Inferior parietal cortex (tissue), 1 donor: ENCODE data around the gene SLC29A4.
"Not testable (repeated sequence)": the region's sequence is repeated elsewhere in the genome, so short reads cannot be mapped to it uniquely, and the experiment has no call there.

Experiments
- DNase-seq: peaks from one replicate; pipeline ENCODE4 v3.0.0-alpha.2; 2016; ENCODE audit errors: extremely low spot score

Gene SLC29A4, protein sequence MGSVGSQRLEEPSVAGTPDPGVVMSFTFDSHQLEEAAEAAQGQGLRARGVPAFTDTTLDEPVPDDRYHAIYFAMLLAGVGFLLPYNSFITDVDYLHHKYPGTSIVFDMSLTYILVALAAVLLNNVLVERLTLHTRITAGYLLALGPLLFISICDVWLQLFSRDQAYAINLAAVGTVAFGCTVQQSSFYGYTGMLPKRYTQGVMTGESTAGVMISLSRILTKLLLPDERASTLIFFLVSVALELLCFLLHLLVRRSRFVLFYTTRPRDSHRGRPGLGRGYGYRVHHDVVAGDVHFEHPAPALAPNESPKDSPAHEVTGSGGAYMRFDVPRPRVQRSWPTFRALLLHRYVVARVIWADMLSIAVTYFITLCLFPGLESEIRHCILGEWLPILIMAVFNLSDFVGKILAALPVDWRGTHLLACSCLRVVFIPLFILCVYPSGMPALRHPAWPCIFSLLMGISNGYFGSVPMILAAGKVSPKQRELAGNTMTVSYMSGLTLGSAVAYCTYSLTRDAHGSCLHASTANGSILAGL

DNA sequence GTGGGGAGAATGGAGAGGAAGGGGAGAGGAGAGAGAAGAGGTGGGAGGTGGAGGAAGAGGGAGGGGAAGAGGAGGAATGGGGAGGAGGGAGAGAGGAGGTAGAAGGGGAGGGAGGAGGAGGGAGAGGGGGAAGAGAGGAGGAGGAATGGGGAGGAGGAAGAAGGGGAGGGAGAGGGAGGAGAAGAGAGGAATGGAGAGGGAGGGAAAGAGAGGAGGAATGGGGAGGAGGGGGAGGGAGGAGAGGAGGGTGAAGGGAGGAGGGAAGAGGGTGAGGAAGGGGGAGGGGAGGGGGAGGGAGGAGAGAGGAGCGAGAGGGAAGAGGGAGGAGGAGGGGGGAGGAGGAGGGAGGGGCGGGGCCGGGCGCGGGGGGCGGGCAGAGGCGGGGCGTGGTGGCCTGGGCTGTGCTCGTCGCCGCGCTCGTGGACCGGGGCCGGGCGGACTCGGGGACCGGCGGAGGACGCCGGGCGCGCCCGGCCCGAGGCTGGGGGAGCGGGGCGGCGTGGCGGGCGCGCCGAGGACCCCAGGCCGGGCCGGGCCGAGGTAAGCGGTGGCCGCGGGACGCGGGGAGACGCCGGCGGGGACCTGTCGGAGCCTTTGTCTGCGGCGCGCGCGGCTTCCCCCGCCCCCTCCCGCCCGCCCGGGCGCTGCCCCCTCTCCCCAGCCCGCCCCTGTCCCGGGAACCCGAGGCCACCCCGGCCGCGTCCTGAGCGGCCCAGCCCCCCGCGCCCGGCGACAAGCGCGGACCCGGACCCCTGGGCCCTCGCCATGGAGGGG is at the start of gene SLC29A4:
TSS of gene SLC29A4 (plus strand) at position 401 of the 774 bp plus-strand sequence. CDS start 4,874 bp downstream, outside the sequence.
- DNase-seq: no peak

DNA sequence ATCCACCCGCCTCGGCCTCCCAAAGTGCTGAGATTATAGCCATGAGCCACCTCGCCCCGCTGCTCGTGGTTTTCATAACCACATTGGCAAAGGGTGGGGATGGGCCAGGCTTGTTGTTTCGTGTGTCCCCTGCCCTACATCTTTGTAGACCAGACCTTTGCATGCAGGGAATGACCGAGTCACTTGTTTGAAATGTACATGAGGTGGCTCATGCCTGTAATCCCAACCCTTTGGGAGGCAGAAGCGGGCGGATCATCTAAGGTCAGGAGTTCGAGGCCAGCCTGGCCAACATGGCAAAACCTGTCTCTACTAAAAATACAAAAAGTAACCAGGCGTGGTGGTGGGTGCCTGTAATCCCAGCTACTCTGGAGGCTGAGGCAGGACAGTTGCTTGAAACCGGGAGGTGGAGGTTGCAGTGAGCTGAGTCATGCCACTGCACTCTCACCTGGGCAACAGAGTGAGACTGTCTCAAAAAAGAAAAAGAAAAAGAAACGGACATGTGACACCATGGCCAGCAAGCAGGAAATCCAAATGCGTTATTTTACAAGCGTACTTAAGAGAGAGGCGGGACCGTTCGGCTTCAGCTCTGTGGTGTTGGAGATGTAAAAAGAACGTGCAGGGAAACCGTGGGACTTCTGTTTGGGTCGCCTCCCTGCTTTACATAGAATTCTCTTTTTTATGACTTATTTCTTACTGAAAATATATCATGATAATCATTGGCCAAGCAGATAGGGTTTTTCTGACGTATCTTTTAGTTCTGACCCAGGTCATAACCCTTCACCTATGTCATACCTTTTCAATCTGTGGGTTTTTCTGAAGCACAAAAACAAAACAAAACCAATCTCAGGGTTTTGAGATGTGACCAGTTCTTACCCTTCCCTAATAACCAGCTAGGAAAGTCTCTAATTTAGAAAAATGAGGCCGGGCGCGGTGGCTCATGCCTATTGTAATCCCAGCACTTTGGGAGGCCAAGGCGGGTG is 47.6 kb upstream of the SLC29A4 start:
- no peak for DNase-seq

DNA sequence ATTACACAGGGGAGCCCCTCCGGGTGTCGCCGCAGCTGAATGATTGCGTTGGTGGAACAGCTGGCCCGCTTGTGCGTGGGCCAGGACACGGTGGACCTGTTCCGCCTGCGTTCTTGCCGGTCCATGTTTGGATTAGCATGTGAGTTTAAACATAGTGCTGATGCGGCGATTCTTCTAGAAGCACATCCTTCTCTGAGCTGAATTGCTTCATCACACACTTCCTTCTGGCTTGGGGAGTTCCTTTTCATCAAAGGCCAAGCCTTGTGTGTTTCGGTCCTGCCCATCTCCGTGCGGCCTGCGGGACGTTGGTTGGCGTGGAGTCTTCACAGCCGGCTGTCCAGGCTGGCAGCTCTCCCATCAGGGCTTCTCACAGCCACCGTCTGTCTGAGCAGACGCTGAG is 45.5 kb upstream of the SLC29A4 start:
- DNase-seq: peak; percentile 54

DNA sequence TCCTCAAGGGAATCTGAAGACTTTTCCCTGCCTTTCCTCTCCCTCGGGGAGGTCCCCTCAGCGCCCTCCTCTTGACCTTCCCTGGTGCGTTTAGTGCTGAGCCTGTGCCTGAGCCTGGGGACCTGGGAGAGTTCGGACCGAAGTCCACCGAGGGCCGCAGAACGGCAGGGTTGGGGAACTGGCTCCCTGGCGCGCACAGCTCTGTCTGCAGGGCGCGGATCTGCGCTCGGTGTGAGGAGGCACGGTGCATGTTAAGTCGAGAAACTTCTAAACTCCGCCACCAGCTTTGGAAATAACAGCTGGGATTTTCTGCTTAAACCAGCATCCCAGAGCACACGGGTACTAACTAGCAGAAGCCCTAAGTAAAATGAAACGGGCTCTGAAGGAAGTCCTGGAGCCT is 44.2 kb upstream of the SLC29A4 start:
- DNase-seq: no peak

DNA sequence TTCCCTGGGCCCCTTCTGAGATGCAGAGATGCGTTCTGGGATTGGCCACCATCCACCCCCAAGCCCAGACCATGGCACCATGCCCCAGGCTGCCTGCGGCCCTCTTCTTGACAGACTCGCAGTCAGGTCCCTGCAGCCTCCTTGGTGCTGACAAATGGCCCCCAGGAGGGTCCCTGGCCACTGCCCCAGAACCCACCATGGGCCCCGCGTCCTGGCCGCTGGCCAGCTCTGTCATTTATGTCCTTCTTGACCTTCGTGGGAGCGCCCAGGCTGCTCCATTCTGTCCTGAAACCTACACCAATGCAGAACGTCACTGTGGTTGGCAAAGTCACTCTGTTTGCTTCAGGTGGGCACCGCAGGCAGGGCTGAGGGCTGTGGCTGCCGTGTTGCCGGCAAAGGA is 39.5 kb upstream of the SLC29A4 start:
- no peak for DNase-seq

DNA sequence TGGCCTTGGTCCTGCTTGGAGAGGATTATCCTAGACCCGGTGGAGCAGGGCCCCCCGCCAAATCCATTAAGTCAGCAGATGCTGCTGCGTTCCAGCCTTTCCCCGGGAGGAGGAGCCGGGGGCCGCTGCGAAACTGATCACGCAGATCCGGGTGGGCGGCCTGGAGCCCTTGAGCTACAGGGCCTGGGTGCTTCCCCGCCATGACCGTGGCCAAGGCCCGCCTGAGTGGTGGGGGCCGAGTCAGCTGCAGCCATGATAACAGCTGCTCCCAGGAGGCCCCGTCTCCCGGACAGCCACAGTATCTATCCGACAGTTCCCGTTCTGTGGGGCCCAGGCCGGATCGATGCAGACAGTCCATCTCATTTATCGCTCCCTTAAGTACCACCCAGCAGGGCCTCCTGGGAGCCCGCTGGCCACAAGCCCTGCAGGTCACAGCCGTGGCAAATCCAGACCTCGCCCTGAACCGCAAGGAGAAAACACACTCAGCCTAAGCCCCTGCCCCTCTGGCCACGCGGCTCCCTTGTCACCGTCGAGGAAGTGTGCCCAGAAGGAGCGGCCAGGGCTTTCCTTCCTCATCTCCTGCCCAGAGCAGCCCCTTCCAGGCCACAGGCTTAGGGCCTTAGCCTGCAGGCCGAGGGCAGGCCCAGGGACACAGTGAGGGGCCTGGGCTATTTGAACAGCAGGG is 34.4 kb upstream of the SLC29A4 start:
- DNase-seq: no peak

DNA sequence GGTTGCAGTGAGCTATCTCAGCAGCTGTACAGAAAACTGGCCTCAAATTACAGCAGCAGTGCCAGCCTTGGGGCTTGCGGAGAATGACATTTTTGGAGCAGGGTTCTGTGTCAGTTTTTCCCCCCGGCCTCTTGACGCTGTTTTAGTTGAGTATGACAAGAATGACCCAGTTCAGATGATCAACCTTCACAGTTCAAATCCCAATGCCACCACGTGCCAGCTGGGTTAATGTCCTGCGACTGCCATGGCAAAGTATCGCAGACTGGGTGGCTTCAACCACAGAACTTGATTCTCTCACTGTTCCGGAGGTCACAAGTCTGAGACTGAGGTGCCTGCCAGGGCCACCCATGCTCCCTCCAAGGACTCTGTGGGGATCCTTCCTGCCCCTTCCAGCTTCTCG is 32.0 kb upstream of the SLC29A4 start:
- not testable (repeated sequence) for DNase-seq

DNA sequence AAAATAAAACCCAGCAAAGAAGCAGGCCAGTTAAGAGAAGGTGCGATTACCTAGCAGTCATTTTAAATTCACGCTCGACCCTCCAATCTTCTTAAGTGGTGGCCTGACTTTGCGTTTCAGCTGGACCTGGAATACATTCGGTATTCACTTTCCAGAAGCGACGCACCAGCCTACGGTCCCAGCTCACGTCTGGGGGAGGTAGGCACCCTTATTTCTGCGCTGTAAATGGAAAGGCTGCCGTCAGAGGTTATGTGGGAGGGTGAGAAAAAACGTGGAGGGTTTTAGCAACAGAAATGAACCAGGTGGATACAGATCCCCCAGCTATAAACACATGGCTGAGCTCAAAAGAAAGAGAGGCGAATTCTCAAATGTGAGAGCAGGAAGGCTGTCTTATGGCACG is 29.2 kb upstream of the SLC29A4 start:
- not testable (repeated sequence) for DNase-seq

DNA sequence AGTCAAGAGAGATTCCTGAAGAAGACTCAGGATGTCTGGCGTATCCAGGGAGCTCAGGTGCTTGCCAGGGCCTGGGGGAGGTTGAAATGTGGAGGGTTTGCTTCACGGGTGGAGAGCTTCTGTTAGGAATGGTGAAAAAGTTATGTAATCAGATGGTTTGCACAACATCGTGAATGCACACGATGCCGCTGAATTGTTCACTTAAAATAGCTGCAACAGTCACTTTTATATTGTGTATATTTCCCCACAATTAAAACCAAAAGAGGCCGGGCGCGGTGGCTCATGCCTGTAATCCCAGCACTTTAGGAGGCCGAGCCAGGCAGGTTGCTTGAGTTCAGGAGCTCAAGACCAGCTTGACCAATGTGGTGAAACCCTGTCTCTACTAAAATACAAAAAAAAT is 28.4 kb upstream of the SLC29A4 start:
- DNase-seq: not testable (repeated sequence)

DNA sequence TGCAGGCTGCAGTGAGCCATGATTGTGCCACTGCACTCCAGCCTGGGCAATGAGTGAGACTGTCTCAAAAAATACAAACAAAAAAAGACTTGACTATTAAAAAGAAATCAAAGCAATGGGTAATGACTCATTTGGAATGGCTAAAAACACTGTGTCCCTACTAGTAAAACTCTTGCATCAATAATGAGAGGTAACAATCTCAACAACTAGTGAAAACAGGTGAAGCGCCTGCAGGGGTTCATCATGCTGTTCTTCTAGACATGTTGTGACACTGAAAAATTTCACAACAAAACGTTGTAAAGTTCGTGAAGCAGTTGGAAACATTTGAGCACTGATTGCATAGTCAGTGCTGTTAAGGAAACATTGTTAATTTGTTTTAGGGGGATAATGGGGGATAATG is 26.9 kb upstream of the SLC29A4 start:
- no peak for DNase-seq

DNA sequence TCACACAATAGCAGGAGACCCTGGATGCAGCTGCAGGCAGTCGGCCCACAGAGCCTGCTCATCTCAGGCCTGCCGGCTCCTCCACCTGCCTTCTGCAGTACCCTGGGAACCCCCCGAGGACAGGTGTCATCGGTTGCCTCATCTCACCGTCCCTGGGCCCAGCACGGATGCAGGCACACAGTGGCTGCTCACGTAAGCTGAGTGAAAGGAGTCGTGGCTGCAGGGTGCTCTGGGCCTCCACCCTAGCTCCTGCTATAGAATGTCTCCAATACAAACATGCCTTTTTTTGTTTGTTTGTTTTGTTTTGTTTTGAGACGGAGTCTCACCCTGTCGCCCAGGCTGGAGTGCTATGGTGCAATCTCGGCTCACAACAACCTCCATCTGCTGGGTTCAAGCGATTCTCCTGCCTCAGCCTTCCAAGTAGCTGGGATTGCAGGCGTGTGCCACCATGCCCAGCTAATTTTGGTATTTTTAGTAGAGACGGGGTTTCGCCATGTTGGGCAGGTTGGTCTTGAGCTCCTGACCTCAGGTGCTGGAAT is 22.1 kb upstream of the SLC29A4 start:
- not testable (repeated sequence) for DNase-seq

DNA sequence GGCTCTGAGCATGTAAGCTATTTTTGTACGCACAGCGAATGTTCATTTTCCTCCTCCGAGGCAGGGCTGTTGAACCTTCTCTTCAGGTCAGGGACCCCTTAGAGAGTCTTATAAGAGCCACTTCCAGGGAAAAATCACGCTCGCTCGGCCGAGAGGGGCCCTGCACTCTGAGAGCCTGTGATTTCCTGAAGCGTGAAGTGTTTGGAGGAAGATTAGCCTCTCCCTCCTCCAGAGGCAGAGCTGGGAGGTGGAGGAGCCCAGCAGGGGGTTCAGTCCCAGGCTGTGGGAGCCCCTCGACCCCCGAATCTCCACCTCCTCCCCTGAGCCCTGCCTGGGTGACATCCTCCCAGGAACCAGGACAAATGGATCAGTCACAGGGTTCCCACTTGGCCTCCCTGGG is 19.7 kb upstream of the SLC29A4 start:
- DNase-seq: not testable (repeated sequence)

DNA sequence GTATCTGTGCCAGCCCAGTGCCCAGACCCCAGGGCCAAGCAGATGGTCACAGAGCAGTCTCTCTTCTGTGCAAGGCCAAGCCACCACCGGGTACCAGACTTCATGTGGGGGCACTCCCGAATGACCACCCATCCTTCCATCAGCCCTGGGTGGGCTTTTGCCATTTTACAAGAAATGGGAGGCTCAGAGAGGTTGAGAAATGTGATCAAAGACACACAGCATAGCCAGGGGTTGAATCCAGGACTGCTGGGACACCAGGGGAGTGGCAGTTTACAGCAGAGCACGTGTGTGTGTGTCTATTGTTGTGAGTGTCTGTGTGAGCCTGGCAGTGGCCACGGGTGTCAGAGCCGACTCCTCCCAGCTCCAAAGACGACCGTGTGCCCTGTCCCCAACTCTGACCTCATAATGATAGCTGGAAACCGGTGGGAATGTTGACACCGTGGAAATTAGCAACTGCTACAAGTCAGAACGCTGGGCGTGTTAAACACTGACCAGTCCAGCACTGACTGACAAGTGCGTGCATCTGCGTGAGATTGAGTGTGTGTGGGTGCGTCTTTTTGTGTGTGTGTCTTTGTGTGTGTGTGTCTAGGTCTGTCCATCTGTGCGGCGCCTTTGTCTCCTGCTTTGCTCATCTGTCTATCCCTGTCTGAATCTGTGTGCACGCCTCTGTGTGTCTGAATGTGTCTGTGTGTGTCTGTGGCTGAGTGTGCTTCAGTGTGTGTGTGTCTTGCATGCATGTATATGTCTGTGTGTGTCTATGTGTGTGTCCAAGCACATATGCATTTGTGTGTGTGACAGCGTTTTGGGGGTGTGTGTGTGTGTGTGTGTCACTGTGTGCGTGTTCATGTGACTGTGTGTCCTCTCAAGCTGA is 17.2 kb upstream of the SLC29A4 start:
- DNase-seq: no peak

DNA sequence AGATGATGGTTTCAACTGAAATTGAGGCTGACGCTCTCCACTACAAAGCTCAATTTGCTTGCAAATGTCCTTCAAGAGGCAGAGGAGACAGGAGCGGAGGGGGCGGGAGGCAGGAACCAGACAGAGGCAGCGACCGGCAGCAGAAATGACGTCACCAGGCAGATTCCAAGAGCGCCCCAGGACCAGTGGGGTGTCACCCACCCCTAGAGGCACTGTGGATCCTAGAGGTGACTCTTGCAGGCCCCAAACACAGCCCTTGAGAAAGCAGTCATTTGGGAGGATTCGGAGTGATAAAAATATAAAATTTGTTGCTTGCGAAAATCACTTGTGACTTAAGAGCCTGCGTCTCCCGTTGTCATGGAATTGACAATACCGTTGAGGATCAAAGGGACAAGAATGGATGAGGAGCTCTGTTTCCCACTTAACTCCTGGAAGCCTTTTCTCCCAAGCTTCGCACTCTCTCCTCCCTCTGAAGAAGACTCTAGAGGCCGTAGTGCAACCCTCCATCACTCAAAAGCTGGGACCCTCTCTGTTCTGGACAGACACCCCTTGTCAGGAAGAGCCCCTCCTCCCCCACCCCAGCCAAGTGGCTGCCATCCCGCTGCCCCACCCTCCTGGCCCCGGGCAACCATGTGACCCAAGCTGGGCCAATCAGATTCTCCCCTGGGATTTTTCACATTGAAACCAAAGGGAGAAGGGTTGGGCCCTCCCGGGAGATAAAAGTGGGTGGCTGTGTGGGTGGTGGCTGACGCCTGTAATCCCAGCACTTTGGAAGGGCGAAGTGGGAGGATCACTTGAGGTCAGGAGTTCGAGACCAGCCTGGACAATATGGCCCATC is 16.3 kb upstream of the SLC29A4 start:
- no peak for DNase-seq

DNA sequence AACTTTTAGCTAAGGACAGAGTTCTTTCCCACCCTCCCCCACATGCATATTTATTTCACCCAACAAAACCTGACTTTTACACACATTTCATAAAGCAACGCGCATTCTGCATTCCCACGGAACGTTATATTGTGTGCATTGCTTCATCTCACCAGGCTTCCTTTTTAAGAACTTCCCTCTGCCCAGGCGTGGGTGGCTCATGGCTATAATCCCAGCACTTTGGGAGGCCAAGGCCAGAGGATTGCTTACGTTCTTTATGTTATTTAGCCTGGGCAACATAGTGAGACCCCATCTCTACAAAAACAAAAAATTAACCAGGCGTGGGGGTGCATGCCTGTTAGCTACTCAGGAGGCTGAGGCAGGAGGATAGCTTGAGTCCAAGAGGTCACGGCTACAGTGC is 14.9 kb upstream of the SLC29A4 start:
- DNase-seq: not testable (repeated sequence)

DNA sequence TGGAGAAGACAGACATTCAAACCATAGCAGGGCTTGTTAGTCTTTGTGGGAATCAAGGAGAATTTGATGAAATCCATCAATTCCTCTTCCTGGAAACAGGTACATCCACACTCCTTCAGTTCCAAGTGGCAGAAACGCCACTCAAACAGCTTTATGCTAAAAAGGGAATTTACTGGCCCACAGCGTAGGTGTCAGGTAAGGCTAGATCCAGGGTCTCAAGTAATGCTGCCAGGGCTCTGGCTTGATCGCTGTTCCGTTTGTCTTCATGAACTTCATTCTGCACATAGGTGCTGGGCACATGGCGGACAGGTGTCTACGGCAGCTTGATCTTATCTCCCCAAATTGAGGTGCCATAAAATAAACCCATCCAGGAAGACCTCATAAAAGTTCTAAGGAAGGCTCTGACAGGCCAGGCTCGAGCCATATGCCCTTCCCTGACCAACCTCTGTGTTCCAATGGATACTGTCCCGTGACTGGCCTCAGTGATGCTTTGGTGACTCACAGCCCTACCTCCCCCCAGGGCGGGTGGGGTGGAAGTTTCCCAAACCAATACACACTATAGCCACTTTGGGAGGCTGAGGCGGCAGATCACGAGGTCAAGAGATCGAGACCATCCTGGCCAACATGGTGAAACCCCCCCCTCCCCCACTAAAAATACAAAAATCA is 12.6 kb upstream of the SLC29A4 start:
- DNase-seq: not testable (repeated sequence)

DNA sequence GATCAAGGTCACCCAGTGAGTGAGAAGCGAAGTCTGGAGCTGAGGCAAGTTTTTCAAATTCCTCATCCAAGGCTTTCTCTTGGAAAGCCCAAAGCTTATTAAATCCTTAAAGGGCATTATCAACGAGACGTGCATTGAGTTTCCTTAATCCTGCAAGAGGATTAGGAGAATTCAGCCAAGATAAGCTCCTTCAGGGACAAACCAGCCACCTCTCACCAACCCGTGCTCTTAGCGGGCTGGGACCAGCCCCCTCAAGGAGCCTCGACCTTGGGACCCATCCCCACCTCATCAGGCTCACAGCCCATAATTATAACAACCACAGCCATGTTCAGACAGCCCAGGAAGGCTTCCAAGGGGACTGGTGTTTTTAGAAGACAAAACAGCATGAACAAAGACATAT is 12.0 kb upstream of the SLC29A4 start:
- no peak for DNase-seq

DNA sequence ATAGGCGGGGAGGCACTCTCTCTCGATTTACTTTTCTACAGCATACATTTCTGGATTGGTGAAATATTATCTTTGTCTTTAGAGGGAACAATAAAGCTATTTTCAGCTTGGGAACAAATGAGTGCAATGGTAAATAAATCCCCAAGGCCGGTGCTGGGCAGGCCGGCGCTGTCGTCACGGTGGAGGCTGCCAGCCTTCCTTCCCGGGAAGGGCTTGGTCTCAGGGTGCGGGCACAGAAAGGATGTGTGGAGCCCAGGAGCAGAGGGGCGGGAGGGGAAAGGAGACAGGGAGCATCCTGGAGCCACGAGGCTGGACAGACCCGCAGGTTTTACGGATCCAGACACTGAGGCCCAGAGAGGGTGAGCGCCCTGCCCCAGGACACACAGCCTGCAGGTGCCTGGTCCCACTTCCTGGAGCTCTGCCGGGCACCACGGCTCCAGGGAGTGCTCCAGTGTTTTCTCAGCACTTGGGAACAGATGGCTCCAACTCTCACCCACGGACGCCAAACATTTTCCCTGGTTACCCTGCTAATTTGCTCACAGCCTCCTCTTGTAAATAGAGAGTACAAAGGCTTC is 8.8 kb upstream of the SLC29A4 start:
- not testable (repeated sequence) for DNase-seq
